Stimulated activated CD4-positive, alpha-beta T cell treated with anti-CD3 and anti-CD28 coated beads, Interleukin-15, amount 100 ng/mL, for 24 hours (primary cell): Measurements from ENCODE around the gene PLIN4.

Experiments
- DNase-seq: peaks from one replicate; pipeline ENCODE4 v3.0.0-alpha.2; 2020

Gene PLIN4

GRCh38 chr19:4488496-4488895 is 29.8 kb downstream of the PLIN4 start:
- DNase-seq: no peak

- no peak for DNase-seq
These were observed 30.7 kb downstream of the PLIN4 start for GRCh38 chr19:4487572-4487971.

- DNase-seq: no peak
These were observed 34.9 kb downstream of the PLIN4 start for GRCh38 chr19:4483385-4483784.

GRCh38 chr19:4482721-4483364 is 35.4 kb downstream of the PLIN4 start:
- DNase-seq: no peak

GRCh38 chr19:4477034-4477801 is 41.1 kb downstream of the PLIN4 start:
- DNase-seq: no peak

GRCh38 chr19:4474514-4475022 is 43.7 kb downstream of the PLIN4 start:
- DNase-seq: peak; percentile 45

- no peak for DNase-seq
These were observed 44.3 kb downstream of the PLIN4 start for GRCh38 chr19:4473763-4474513.

GRCh38 chr19:4473011-4473762 is 45.1 kb downstream of the PLIN4 start:
- DNase-seq: no peak

- no peak for DNase-seq
These were observed 45.9 kb downstream of the PLIN4 start, which contains the start of gene HDGFL2 for GRCh38 chr19:4472174-4472974. Gene HDGFL2 (plus strand): TSS chr19:4472297. CDS start chr19:4472351, 54 bp downstream.

GRCh38 chr19:4471403-4472173 is 46.7 kb downstream of the PLIN4 start:
- peak; percentile 98 for DNase-seq

- no peak for DNase-seq
These were observed 50.5 kb downstream of the PLIN4 start for GRCh38 chr19:4467835-4468234.

- no peak for DNase-seq
These were observed 53.3 kb downstream of the PLIN4 start for GRCh38 chr19:4464815-4465581.

- DNase-seq: peak; percentile 98
These were observed 60.5 kb downstream of the PLIN4 start, which contains the start of gene UBXN6 for GRCh38 chr19:4457654-4458395. Gene UBXN6 (minus strand): TSS chr19:4457794. CDS start chr19:4457697, 97 bp downstream.

GRCh38 chr19:4456843-4457653 is 61.2 kb downstream of the PLIN4 start:
- DNase-seq: peak; percentile 49

GRCh38 chr19:4456476-4456842 is 61.8 kb downstream of the PLIN4 start:
- DNase-seq: no peak

GRCh38 chr19:4455719-4456475 is 62.4 kb downstream of the PLIN4 start:
- DNase-seq: no peak
